ENCODE measurements around the gene VTI1A. TPM values are rescaled to one million over a fixed set of nuclear protein-coding genes. Genes with fewer than 3 reads are reported as not detected.

VTI1A gene
- total and polyA plus RNA-seq, 2 experiments from 2014 or later = 26.8 to 31.0 TPM

DNA sequence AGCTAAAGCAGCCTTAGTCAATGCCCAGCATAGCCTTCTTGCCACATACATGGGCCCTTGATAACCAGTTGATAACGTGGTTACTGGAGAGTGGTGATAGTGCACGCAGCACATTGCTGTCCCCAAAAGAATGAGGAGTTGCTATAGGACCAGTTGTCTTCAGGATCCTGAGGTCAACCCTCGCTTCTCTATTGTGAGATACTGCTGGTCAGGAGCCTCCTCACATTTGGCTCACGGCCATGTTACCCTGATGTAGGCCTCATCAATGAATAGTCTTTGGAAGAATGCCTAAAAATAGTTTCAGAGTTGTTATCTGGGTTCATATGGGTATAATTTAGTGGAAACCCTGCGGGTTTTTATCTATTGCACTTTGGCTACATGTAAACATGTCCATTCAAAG is 230.7 kb downstream of the VTI1A start:
- Mint-ChIP-seq H3K4me3 (no peak overlapping the region), H3K36me3 (ENCODE audit: low read depth) (no peaks in the 10 kb centered on the region), H3K9me3 (no peaks in the 10 kb centered on the region), H3K4me1 (peaks cover 35% of the 10 kb centered on the region), H3K27ac (no peak overlapping the region), H3K27me3 (ENCODE audit: insufficient read depth, low read depth, poor library complexity) (peaks cover 4% of the 10 kb centered on the region)
- Histone ChIP-seq H3K79me2 (replicated peaks; ENCODE audit: insufficient read depth) (no peaks in the 10 kb centered on the region), H3K27ac (ENCODE audit: low read depth) (peak overlapping the region; percentile 89), H3K4me2 (peak overlapping the region; percentile 26; the same call in 1 of the 2 replicates), H3K4me1 (ENCODE audit: insufficient read depth) (peaks cover 54% of the 10 kb centered on the region), H3F3A (replicated peaks; ENCODE audit: low read depth) (no peaks in the 10 kb centered on the region), H3K27me3 (ENCODE audit: insufficient read depth) (no peaks in the 10 kb centered on the region), H3K36me3 (ENCODE audit: insufficient read depth) (no peaks in the 10 kb centered on the region), H3K4me3 (no peak overlapping the region), H4K20me1 (replicated peaks; ENCODE audit: insufficient read depth) (no peaks in the 10 kb centered on the region), H2AFZ (no peak overlapping the region), H3K9me2 (ENCODE audit: insufficient read depth) (0 out of 2 replicates have a peak, but pooled peaks cover 6% of the 10 kb centered on the region)
- no peak for TF ChIP-seq POLR2AphosphoS5 (IDR thresholded peaks at IDR 0.05; ENCODE audit: low read depth)
- TF ChIP-seq EZH2phosphoT487 (IDR thresholded peaks at IDR 0.05; ENCODE audit: unreplicated experiment) = no peak
- no peak for TF ChIP-seq ZNF331 (CRISPR knock-in tag; IDR thresholded peaks at IDR 0.05; ENCODE audit: low read depth)
- TF ChIP-seq, protein P1, sequence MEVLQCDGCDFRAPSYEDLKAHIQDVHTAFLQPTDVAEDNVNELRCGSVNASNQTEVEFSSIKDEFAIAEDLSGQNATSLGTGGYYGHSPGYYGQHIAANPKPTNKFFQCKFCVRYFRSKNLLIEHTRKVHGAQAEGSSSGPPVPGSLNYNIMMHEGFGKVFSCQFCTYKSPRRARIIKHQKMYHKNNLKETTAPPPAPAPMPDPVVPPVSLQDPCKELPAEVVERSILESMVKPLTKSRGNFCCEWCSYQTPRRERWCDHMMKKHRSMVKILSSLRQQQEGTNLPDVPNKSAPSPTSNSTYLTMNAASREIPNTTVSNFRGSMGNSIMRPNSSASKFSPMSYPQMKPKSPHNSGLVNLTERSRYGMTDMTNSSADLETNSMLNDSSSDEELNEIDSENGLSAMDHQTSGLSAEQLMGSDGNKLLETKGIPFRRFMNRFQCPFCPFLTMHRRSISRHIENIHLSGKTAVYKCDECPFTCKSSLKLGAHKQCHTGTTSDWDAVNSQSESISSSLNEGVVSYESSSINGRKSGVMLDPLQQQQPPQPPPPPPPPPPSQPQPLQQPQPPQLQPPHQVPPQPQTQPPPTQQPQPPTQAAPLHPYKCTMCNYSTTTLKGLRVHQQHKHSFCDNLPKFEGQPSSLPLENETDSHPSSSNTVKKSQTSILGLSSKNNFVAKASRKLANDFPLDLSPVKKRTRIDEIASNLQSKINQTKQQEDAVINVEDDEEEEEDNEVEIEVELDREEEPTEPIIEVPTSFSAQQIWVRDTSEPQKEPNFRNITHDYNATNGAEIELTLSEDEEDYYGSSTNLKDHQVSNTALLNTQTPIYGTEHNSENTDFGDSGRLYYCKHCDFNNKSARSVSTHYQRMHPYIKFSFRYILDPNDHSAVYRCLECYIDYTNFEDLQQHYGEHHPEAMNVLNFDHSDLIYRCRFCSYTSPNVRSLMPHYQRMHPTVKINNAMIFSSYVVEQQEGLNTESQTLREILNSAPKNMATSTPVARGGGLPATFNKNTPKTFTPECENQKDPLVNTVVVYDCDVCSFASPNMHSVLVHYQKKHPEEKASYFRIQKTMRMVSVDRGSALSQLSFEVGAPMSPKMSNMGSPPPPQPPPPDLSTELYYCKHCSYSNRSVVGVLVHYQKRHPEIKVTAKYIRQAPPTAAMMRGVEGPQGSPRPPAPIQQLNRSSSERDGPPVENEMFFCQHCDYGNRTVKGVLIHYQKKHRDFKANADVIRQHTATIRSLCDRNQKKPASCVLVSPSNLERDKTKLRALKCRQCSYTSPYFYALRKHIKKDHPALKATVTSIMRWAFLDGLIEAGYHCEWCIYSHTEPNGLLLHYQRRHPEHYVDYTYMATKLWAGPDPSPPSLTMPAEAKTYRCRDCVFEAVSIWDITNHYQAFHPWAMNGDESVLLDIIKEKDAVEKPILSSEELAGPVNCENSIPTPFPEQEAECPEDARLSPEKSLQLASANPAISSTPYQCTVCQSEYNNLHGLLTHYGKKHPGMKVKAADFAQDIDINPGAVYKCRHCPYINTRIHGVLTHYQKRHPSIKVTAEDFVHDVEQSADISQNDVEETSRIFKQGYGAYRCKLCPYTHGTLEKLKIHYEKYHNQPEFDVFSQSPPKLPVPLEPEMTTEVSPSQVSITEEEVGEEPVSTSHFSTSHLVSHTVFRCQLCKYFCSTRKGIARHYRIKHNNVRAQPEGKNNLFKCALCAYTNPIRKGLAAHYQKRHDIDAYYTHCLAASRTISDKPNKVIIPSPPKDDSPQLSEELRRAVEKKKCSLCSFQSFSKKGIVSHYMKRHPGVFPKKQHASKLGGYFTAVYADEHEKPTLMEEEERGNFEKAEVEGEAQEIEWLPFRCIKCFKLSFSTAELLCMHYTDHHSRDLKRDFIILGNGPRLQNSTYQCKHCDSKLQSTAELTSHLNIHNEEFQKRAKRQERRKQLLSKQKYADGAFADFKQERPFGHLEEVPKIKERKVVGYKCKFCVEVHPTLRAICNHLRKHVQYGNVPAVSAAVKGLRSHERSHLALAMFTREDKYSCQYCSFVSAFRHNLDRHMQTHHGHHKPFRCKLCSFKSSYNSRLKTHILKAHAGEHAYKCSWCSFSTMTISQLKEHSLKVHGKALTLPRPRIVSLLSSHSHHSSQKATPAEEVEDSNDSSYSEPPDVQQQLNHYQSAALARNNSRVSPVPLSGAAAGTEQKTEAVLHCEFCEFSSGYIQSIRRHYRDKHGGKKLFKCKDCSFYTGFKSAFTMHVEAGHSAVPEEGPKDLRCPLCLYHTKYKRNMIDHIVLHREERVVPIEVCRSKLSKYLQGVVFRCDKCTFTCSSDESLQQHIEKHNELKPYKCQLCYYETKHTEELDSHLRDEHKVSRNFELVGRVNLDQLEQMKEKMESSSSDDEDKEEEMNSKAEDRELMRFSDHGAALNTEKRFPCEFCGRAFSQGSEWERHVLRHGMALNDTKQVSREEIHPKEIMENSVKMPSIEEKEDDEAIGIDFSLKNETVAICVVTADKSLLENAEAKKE (CRISPR knock-in tag; IDR thresholded peaks at IDR 0.05) = no peak
- no peak for TF ChIP-seq JUNB (IDR thresholded peaks at IDR 0.05; ENCODE audit: unreplicated experiment)
- no peak for TF ChIP-seq STAT1 (IDR thresholded peaks at IDR 0.05; ENCODE audit: unreplicated experiment)
- TF ChIP-seq EZH2 (IDR thresholded peaks at IDR 0.05; ENCODE audit: low read depth, unreplicated experiment) = no peak
- TF ChIP-seq NANOG (IDR thresholded peaks at IDR 0.05; ENCODE audit: borderline replicate concordance) = no peak
- TF ChIP-seq ZNF114 (CRISPR knock-in tag; IDR thresholded peaks at IDR 0.05) = no peak
- ATAC-seq = no peak
- no peak for DNase-seq (ENCODE audit: low spot score)
